Measurements from ENCODE around the gene MAD1L1.

Gene MAD1L1

DNA sequence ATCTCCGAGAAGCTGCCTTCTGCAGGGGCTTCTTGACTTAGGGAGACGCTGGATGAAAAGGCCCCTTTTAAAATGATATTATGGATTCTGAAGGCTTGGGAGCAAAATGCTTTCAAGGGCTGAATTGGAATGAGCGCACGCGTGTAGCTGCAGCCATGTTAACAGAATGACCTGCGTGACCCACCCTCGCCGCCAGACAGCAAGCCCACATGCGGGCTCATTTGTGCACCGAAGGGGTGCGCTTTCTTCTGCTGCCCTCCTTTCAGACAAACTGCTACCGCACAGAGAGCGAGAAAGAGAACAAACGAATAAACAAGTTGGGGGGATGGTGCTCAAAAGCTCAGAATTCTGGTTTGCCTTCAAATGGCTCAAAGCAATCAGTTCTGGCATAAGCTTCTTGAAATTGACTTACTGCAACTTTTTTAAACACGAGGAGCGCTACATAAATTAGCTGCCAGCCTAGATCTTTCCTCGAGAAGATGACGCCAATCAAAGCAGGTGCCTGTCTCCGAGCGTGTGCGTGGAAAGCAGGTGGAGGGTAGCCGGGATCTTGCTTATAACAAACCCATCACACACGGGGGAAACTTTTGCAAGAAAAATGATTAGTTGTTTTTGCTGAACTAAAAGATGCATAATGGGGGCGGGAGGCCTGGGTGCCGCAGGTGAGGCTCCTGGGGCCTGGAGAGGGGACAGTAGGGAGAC lies 268.4 kb downstream of the MAD1L1 start:
- no peak for DNase-seq

DNA sequence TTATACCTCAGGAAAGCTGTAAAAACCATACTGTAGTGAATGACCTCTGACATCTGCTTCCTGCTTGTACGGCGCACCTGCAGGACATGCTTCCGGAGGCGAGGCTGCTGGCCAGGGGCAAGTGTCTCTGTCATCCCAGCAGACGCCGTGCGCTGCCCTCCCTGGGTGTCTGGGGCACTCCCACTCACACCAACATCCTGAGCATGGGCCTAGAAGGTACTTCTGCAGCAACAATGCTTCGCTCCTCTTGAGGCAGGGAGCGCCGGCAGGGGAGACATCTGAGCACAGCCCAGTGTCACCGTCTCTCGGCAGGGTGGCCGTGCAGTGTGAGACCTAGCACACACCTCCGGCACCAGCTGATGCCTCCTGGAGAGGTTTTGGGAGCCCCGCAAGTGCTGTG lies 269.2 kb downstream of the MAD1L1 start:
- no peak for DNase-seq

DNA sequence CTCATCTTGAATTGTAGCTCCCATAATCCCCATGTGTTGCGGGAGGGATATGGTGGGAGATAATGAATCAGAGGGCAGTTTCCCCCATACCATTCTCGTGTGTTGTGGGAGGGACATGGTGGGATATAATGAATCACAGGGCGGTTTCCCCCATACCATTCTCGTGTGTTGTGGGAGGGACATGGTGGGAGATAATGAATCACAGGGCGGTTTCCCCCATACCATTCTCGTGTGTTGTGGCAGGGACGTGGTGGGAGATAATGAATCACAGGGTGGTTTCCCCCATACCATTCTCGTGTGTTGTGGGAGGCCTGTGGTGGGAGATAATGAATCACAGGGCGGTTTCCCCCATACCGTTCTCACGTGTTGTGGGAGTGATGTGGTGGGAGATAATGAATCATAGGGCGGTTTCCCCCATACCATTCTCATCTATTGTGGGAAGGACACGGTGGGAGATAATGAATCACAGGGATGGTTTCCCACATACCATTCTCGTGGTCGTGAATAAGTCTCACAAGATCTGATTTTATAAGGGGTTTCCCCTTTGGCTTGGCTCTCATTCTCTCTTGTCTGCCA lies 271.0 kb downstream of the MAD1L1 start:
- DNase-seq, result no peak

DNA sequence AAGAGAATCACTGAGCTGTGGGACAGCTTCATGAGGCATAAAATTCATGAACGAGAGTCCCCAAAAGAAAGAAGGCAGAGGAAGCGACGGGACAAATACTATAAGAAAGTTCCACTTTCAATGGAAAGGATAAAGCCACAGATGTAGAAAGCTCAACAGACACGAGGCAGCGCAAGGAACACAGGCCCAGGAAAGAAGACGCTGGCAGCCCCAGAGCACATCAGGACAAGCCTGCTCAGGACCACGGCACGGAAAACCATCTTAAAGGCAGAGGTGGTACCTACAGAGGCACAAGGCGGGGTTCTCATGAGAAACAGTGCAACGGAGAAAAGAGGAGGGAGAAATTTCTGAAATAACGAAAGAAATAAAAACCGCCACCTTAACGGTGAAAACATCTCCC lies 273.4 kb downstream of the MAD1L1 start:
- DNase-seq, result no peak

DNA sequence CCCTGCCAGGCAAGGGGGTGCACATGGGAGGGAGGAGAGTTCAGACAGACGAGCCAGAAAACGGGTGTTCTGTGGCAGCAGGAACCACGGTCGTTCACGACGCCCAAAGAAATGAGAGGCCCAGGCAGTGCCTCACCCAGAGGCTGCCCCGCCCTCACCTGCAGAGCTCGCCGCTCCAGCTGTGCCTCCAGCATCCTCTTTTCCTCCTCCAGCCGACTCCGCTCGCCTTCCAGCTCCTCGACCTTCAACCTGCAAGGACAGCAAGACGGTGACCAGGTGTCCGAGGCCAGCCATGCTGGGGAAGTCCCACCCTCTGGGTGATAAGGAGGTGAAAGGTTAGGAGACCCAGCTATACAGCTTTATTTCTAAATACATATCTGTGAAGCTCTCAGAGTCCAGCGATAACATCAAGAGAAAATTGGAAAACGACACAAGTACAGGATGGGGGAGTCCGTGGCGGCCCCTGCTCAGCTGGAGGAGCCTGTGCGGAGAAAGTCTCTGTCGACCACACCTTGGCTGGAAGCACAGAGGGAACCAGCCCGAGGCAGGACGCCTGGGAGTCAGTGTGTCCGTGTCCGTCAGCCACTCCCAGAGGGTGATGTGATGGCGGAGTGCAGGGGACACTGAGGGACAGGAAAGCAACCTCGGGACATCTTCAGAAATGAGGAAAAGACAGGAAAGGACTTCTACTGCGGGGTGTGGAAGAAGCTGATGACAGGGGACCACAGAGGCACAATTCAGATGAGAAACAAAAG lies 275.1 kb downstream of the MAD1L1 start:
- DNase-seq, result no peak

DNA sequence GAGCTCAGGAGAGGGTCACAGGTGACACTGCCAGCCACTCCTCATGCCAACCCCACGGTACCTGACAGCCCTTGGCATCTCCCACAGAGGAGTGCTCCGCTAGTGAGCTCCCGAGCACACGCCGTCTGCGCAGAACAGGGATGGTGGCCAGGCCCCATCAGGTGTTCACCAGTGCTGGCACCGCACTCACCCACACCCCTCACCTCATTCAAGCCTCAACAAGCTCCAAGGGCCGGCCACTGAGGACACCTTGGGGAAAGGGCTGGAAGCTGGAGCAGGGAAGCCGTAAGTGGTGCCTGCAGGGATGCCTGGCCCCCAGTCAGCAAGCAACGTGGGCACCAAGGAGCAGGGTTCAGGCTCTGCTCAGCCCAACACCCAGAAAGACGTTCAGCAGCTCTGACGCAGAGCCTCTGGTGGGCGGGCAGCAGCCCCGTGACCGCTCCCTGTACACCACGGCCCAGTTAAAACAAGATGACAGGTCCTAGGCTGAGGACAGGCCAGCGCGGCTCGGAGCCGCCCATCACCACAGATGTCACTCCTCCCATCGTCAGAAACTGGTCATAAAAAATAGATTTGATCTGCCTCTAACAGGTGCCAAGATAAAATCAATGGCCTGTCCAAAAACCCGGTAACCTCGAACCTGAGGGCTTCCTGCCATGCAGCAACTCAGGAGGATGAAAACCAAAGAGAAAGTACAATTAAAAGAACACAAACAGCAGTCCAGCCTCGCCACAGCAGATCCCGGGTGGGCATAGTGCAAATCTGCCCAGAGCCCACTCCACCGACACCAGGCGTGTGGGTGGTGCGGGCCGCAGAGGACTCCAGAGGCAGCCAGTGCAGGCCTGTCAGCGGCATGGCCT lies 275.9 kb downstream of the MAD1L1 start:
- no peak for DNase-seq

DNA sequence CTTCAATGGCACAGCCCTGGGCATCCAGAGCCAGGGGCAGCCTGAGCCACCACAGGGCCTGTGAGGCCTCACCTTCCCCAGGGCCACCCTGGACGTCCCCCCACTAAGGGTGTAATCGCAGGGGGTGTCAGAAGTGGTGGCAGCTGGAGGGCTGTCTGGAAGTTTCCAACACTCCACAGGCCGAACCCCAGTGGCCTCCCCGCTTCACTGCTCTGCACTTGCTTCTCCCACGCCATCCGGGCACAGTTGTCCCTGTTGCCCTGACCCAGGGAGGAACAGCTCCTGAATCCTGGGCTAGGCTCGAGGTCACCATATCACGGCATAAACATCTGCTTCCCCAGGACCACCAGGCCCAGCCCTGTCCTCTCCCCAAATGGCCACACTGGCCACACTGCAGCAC lies 276.6 kb downstream of the MAD1L1 start:
- no peak for DNase-seq

DNA sequence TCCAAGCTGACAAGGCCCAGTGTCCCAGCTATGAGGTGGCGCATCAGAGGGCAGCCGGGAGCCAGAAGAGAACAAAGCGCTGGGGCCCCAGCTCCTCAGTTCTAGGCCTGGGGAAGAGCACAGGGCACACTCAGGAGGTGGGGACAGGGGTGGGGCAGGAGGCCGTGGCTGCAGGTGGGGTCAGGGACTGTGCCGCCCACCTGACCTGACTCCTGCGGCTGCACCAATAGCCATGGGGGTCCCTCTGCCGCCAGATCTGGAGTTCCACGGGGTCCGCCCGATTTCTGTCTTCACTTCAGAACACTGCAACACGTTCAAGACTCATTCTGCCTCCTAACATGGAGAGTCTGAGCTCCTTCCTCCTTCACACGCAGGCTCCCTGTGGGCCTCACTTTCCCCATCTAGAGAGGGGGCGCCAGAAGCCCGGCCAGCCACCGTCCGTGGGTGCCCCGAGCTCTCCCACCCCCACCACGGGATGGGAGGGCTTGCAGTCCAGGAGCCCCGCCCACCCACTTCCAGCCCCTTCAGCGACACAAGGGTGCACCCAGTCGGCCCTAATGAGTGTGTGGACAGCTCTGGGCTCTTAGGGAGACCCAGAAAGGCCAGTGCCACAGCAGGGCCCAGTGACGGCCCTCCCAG lies 278.3 kb downstream of the MAD1L1 start:
- no peak for DNase-seq

DNA sequence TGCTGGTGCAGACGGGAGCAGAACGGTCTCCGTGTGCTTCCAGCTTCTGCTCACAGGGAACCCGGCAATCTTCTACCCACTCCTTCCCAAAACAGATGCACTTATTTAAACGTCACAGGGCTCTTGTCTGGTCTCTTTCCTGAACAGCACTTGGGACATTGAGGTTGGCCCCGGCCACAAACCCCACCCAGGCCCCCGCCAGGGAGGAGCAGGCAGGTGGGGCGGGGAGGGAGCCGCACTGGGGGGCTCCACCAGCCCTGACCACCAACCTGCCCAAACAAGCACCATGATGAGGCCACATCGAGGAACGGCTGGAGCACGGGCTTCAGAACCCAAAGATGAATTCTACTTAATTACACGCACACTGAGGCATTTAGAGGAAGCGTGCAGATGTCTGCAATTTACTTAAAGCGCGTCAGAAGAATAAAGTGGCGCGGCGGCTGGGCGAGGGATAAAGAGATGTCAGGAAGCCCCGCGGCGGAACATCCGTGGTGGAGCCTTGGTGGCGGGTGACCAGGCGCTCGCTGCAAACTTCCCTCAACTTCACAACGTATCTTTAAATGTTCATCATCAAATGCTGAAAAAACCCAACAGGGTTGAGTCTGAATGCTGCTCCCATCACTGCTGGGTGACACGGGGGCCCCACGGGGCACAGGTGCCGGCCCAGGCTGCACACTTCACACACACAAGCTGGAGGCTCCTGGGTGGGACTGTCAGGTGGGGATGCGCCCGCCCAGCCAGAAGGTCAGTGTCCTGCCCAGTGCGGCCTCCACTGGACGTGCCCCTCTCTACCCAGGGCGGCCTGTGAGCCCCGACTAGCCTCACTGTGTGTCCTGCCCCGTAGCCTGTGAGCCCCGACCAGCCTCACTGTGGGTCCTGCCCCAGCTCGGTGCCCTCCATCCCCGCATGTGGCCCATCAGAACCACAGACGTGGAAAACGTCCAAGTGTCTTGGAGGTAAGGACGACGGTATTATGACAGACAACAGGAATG lies 279.2 kb downstream of the MAD1L1 start:
- no peak for DNase-seq

DNA sequence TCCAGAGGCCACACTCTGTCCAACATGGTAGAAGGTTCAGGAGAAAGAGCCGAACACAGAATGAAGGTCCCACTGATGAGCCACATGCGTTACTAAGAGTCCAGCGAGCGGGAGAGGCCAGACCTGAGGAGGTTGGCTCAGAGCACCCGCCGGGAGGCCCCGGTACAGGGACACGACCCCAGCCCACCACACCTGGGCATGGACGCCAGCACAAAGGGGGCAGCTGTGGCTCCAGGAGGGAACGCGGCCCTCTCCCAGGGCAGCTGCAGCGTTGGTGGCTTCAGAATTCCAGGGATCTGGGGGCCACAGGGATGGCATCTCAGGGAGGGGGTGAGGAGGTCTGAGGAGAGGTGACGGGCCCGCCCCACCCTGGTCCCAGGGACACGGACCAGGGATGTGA lies 280.0 kb downstream of the MAD1L1 start:
- DNase-seq, result no peak

DNA sequence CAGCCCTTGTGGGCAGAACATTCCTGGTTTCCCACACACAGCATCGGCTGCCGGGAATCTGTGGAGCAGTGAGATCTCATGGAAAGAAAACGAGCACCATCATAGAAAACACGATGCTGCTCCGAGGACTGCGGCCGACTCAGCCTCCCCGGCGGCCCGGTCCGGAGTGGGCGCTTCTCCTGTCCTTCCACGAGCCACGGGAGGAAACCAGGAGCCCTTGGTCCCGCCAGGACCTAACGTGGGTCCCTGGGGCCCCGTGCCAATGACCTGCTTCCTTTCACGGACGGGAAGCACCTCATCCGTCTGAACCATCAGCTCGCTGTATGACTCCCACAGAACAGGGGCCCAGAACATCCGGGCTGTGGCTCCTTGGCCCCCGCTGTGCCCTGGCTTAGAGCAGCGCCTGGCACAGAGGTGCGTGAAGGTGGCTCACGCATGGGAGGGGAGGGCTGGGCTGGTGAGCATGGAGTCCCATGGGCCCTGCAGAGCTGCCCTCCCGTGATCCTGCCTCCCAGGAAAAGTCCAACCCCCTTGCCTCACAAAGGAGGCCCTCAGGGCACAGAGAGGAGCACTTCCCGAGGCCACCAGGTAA lies 280.5 kb downstream of the MAD1L1 start:
- no peak for DNase-seq

DNA sequence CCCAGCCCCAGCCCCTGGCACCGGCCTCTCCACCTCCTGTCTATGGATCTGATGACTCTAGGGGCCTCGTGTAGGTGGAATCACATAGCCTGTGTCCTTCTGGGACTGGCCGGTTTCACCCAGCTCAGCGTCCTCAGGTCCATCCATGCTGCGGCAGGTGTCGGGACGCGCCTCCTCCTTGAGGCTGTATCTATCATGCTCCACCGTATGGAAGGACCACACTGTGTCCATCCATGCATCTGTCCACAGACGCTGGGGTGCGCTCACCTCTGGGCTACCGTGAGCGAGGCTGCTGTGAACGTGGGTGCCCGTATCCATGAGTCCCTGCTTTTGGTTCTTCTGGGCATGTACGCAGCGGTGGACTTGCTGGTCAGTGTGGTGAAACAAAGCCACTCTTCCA lies 281.1 kb downstream of the MAD1L1 start:
- no peak for DNase-seq

DNA sequence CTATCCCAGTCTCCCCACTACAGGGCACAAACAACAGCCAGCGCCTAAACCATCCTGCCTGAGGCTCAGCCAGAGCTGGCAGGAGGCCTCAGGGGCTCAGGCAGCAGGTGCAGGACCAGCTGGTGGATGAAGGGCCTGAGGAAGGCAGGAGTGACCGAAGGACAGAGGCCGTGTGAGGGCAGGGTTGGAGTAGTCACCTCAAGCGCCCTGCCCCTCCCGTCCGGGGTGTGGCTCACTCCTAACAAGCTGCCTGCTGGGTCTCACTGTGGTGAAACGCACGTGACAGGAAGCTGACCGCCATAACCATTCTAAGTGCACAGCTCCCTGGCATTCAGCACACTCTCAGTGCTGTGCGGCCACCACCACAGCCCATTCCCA lies 281.6 kb downstream of the MAD1L1 start:
- no peak for DNase-seq

DNA sequence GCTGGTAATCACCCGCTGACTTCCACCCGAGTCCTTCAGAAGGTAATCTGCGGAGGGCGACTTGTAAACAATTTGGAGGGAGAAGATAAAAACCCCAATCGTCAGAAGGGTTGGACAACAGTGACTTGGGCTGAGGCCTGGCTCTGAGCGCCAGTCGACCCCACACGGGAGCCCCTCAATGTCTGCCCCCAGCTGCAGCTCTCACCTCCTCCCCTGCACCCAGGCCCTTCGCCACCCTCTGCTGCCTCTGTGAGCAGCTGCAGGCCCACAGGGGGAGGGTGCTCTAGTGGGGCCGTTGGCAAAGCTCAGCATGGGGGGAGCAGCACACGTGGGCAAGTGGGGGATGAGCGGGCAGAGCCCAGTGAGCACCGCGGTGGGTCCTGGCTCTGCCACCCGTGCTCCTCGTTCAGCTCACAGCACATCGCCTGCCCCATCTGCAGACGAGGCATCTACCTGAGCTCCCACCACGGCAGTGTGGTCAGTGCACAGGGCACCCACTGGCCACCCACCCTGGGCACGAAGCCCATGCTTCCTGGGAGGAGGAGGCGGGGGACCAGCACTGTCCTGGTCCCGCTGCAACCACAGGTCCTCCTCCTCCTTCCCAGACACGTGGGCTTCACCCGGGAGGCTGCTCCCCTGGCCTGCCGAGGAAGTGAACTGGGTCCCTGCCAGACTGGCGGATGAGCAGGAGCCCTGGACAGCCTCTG lies 282.1 kb downstream of the MAD1L1 start:
- no peak for DNase-seq

DNA sequence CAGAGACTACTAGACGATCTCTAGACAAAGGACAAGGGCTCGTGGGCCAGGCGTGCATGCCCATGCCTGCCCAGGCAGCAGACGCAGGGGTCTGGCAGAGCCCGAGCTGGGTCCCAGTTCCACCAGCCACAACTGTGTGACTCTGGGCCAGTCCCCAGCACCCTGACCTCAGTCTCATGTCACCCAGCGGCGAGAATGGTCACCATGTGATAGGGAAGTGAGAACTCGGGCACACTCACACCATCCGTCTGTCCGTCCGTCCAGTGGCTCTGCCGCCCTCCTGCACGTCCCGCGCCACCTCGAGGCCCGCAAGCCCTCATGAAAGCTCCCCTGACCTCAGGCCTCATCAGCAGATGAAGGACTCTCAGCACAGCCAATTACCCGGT lies 282.7 kb downstream of the MAD1L1 start:
- DNase-seq, result no peak

DNA sequence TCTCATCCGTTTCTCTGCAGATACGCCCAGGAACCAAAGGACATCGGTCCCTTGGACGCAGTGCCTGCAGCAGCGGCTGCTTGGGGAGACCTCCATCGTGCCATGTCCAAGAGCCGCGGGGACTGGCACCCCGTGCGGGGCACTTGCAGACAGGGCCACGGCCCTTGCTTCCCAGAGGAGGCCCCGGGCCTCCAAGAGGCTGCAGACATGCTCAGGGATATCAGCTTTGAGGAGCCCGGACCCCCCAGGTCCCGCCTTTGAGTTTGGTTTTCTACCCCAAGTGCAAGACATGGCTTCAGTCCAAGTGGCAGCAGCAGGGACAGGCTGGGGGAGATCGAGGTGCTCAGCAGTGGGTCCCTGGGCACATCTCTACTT lies 283.1 kb downstream of the MAD1L1 start:
- no peak for DNase-seq

DNA sequence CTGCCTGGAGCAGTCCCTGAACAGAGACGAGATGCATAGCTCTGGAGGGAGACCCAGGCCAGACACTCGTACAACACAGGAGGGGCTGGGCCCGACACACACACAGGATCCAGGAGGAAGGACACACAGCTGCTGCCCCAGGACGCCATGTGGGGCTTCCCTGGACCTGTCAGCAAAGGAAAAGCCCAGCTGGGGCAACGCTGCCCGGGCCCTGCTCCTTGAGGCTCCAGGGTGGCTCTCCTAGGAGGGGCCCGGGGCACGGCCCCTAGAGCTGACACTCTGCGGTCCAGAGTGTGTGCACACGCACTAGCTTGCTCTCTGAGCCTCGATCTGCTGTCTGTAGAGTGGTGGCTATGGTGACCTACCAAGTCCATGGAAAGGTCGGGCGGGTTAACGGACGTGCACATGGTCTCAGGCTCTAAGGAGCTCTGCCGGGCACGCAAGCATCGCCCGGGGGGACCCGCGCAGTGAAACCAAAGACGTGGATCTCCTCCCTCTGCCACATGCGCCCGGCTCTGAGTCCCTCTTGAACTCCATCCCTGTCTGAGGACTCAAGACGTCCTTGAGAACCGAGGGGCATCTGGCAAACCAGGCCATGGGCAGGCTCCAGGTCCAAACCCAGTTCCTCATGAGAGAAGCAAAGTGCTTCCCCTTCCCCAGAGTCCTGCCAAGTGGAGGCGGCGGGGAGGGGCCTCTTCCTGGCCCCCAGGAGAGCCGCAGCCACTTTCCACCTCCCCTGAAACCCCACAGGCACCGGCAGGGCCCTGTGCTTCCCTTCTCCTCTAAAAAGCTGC lies 283.7 kb downstream of the MAD1L1 start:
- DNase-seq, result no peak

DNA sequence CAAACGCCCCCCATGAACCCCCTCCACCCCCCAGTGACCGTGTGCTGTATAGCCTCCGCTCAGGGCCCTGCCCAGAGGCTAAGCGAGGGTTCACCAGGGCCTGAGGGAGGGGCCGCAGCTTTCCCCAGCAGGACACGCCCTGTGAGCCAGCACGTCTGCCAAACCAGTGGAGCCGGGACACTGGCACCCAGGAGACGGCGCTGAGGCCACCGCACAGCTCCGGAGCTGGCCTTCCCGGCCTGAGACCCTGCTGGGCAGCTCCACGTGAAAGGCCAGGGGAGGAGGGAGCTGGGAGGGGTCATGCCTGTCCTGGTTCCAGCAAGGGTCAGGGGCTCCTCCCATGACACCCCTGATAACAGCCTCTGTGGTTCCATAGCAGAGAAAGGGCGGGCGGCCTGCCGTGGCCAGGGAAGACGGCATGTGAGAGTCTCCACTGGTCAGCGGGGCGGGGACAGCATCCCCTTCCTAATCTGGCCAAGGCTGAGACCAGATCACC lies 284.4 kb downstream of the MAD1L1 start:
- no peak for DNase-seq

Data from nucleus accumbens (tissue), 56 donors.